IMR-90 (cell line): Measurements from ENCODE around the gene SLC4A8. TPM values are rescaled to one million over a fixed set of nuclear protein-coding genes. Genes with fewer than 3 reads are reported as not detected.

Experiments used
- ATAC-seq: fragments of 200-7000 bp; cut with Tn5 transposase; 2 replicates; pipeline ENCODE4 v1.9.1; 2020; ENCODE audit warnings: low read depth, mild to moderate bottlenecking, moderate library complexity
- BruUV-seq: library from RNA; stranded (reverse); fragments of 400-500 nt; replicated peaks from 2 replicates; lab custom pipeline; 2021; lab: Mats Ljungman, UMichigan
- CTCF ChIA-PET: fragments of 300-600 bp; formaldehyde crosslinking; extraction: SDS; loops from one replicate; lab custom pipeline; 2021; ENCODE audit warnings: antibody characterized with exemption; lab: Yijun Ruan, JAX
- POLR2A ChIA-PET: fragments of 300-600 bp; sonication (Branson Sonifier 250); formaldehyde crosslinking; loops from one replicate; lab custom pipeline; 2022; ENCODE audit warnings: antibody characterized with exemption; ENCODE audit not compliant: unreplicated experiment; lab: Charles Lee
- DNase-seq: peaks from one replicate; pipeline ENCODE4 v3.0.0; 2013
- H2AFZ ChIP-seq: replicated peaks from 2 replicates; pipeline ENCODE3; 2013; ENCODE audit warnings: low read length, mild to moderate bottlenecking; ENCODE audit not compliant: poor library complexity
- H2AK5ac ChIP-seq: 2 replicates; pipeline ENCODE4 v1.6.1; 2013; ENCODE audit warnings: low read depth, low read length, inconsistent platforms
- H2AK9ac ChIP-seq: replicated peaks from 2 replicates; pipeline ENCODE3; 2013; ENCODE audit warnings: mild to moderate bottlenecking, low read depth, low read length, moderate library complexity; ENCODE audit not compliant: poor library complexity
- H2BK120ac ChIP-seq: 2 replicates; pipeline ENCODE4 v1.6.1; 2013; ENCODE audit warnings: low read depth, low read length, inconsistent platforms
- H2BK15ac ChIP-seq: 3 replicates; pipeline ENCODE4 v1.6.1; 2013; ENCODE audit warnings: low read depth, low read length, inconsistent platforms
- H2BK20ac ChIP-seq: 2 replicates; pipeline ENCODE4 v1.6.1; 2013; ENCODE audit warnings: low read depth, mild to moderate bottlenecking, inconsistent platforms, low read length, moderate library complexity
- H2BK5ac ChIP-seq: 2 replicates; pipeline ENCODE4 v1.6.1; 2013; ENCODE audit warnings: mild to moderate bottlenecking, low read depth, low read length, inconsistent platforms; ENCODE audit not compliant: poor library complexity, severe bottlenecking
- H3K14ac ChIP-seq: replicated peaks from 2 replicates; pipeline ENCODE4 v1.6.1; 2013; ENCODE audit warnings: low read depth, low read length, inconsistent platforms
- H3K18ac ChIP-seq: 2 replicates; pipeline ENCODE4 v1.6.1; 2013; ENCODE audit warnings: low read depth, low read length, control low read depth
- H3K23ac ChIP-seq: 2 replicates; pipeline ENCODE4 v1.6.1; 2013; ENCODE audit warnings: low read depth, low read length, inconsistent platforms
- H3K27ac ChIP-seq: 2 replicates; pipeline ENCODE4 v1.5.1; 2013; ENCODE audit warnings: mild to moderate bottlenecking, control low read depth, low read length; ENCODE audit not compliant: insufficient read depth
- H3K27me3 ChIP-seq: 2 replicates; pipeline ENCODE4 v1.6.1; 2013; ENCODE audit warnings: low read length; ENCODE audit not compliant: control insufficient read depth, insufficient read depth
- H3K36me3 ChIP-seq: 2 replicates; pipeline ENCODE4 v1.6.1; 2013; ENCODE audit warnings: low read length, mixed read lengths; ENCODE audit not compliant: control insufficient read depth, insufficient read depth
- H3K4ac ChIP-seq: 2 replicates; pipeline ENCODE4 v1.6.1; 2013; ENCODE audit warnings: low read depth, low read length, inconsistent platforms
- H3K4me1 ChIP-seq: 2 replicates; pipeline ENCODE4 v1.6.1; 2013; ENCODE audit warnings: low read length, mixed read lengths; ENCODE audit not compliant: control insufficient read depth, insufficient read depth
- H3K4me2 ChIP-seq: 2 replicates; pipeline ENCODE4 v1.6.1; 2013; ENCODE audit warnings: low read depth, mild to moderate bottlenecking, control low read depth, low read length, moderate library complexity
- H3K4me3 ChIP-seq: 2 replicates; pipeline ENCODE4 v1.5.1; 2013; ENCODE audit warnings: low read depth, mild to moderate bottlenecking, control low read depth, low read length, moderate library complexity; ENCODE audit not compliant: insufficient read depth
- H3K56ac ChIP-seq: 2 replicates; pipeline ENCODE4 v1.6.1; 2013; ENCODE audit warnings: low read length, inconsistent platforms; ENCODE audit not compliant: insufficient read depth; ENCODE audit errors: extremely low read depth
- H3K79me1 ChIP-seq, 2 experiments: 2 replicates each; pipeline ENCODE4 v1.6.1; 2013; ENCODE audit warnings: low read length in 2 of 2, inconsistent platforms in 1 of 2, low read depth in 1 of 2
- H3K9ac ChIP-seq: 2 replicates; pipeline ENCODE4 v1.6.1; 2013; ENCODE audit warnings: low read depth, low read length, control low read depth
- H3K9me1 ChIP-seq: 2 replicates; pipeline ENCODE4 v1.6.1; 2013; ENCODE audit warnings: low read length, inconsistent platforms; ENCODE audit not compliant: insufficient read depth
- H3K9me3 ChIP-seq: 2 replicates; pipeline ENCODE4 v1.6.1; 2013; ENCODE audit warnings: low read length; ENCODE audit not compliant: control insufficient read depth, insufficient read depth
- H4K20me1 ChIP-seq: 2 replicates; pipeline ENCODE4 v1.6.1; 2013; ENCODE audit warnings: low read length, inconsistent platforms; ENCODE audit not compliant: insufficient read depth
- H4K5ac ChIP-seq: 2 replicates; pipeline ENCODE4 v1.6.1; 2013; ENCODE audit warnings: mild to moderate bottlenecking, low read depth, low read length, control low read depth
- H4K8ac ChIP-seq, 2 experiments: 2 replicates each; pipeline ENCODE4 v1.6.1; 2013; ENCODE audit warnings: low read depth in 2 of 2, low read length in 2 of 2, control low read depth in 1 of 2, inconsistent platforms in 1 of 2
- H4K91ac ChIP-seq: 2 replicates; pipeline ENCODE4 v1.6.1; 2013; ENCODE audit warnings: low read depth, low read length, inconsistent platforms; ENCODE audit not compliant: insufficient read depth
- BHLHE40 ChIP-seq: fragments of 150-350 bp; IDR thresholded peaks from 2 replicates; pipeline ENCODE4 v1.6.1; 2016; ENCODE audit warnings: mild to moderate bottlenecking, low read depth, low read length
- CTCF ChIP-seq: conservative IDR thresholded peaks from 2 replicates; pipeline ENCODE4 v1.5.1; 2012; ENCODE audit warnings: mild to moderate bottlenecking, low read depth, low read length, improper control_type of control experiment
- ELK1 ChIP-seq: fragments of 150-350 bp; IDR thresholded peaks from 2 replicates; pipeline ENCODE4 v1.6.1; 2016; ENCODE audit warnings: low read depth, mild to moderate bottlenecking, low read length, moderate library complexity, borderline replicate concordance
- FOS ChIP-seq: fragments of 150-350 bp; IDR thresholded peaks from 2 replicates; pipeline ENCODE4 v1.6.1; 2016; ENCODE audit warnings: low read depth, low read length
- MAFK ChIP-seq: IDR thresholded peaks from 2 replicates; pipeline ENCODE4 v1.6.1; 2012; ENCODE audit warnings: low read depth, low read length, improper control_type of control experiment
- MAZ ChIP-seq: IDR thresholded peaks from 2 replicates; pipeline ENCODE4 v1.6.1; 2012; ENCODE audit warnings: low read depth, mild to moderate bottlenecking, low read length, improper control_type of control experiment, moderate library complexity, borderline replicate concordance
- NFE2L2 ChIP-seq: fragments of 150-350 bp; IDR thresholded peaks from 2 replicates; pipeline ENCODE4 v1.6.1; 2016; ENCODE audit warnings: low read depth, mild to moderate bottlenecking, low read length
- POLR2A ChIP-seq: IDR thresholded peaks from 2 replicates; pipeline ENCODE4 v1.6.1; 2012; ENCODE audit warnings: mild to moderate bottlenecking, low read depth, low read length
- RAD21 ChIP-seq: IDR thresholded peaks from 2 replicates; pipeline ENCODE4 v1.6.1; 2012; ENCODE audit warnings: low read length, improper control_type of control experiment
- RFX5 ChIP-seq: IDR thresholded peaks from 2 replicates; pipeline ENCODE4 v1.8.0; 2012; ENCODE audit warnings: low read depth, mild to moderate bottlenecking, low read length, moderate library complexity
- SMC3 ChIP-seq: fragments of 150-350 bp; IDR thresholded peaks from 2 replicates; pipeline ENCODE4 v1.6.1; 2016; ENCODE audit warnings: low read depth, mild to moderate bottlenecking, antibody characterized with exemption, low read length, moderate library complexity
- USF2 ChIP-seq: fragments of 150-350 bp; IDR thresholded peaks from 2 replicates; pipeline ENCODE4 v1.6.1; 2017; ENCODE audit warnings: mild to moderate bottlenecking, antibody characterized with exemption, low read length, low read depth
- WGBS, 2 experiments: methylation state at CpG; one replicate each; pipeline versions ENCODE4 v1.1.5 to v1.1.7; 2013; ENCODE audit warnings: missing lambda C conversion rate in 2 of 2; ENCODE audit not compliant: insufficient read length in 1 of 2; ENCODE audit errors: extremely low coverage in 2 of 2; 5-methylcytosine and 5-hydroxymethylcytosine counted together
- dilution Hi-C: fragments of 300-500 bp; cut with HindIII; formaldehyde crosslinking; loops from one replicate; pipeline ENCODE4 v1.14.3; 2018; ENCODE audit warnings: low sequenced_read_pairs; ENCODE audit not compliant: unreplicated experiment
- in situ Hi-C: fragments of 300-500 bp; cut with MboI; formaldehyde crosslinking; loops from 3 replicates; pipeline ENCODE4 v1.14.3; 2019; ENCODE audit warnings: low sequenced_read_pairs, inconsistent platforms, mixed read lengths
- intact Hi-C: fragments of 100-400 bp; cut with micrococcal nuclease; formaldehyde crosslinking; loops from 2 replicates; pipeline ENCODE4 v1.10.0; 2022
- polyA plus RNA-seq, 3 experiments: library from polyadenylated mRNA; depleted of rRNA; stranded (reverse); fragments of >200 nt; gene quantifications; 2 replicates each; pipeline ENCODE4 v1.2.3, GENCODE V29; 2012; ENCODE audit warnings: low replicate concordance in 1 of 3
- total RNA-seq: library from RNA; depleted of rRNA; stranded (reverse); fragments of >200 nt; gene quantifications from 2 replicates; pipeline ENCODE4 v1.2.3, GENCODE V29; 2012

Gene SLC4A8
- total and polyA plus RNA-seq, 2 of the 4 experiments (the other 2 are of a cell fraction), result 3.1 to 5.2 TPM

- TF ChIP-seq USF2 (no peak), MAFK (no peak), SMC3 (no peak)
Observed at GRCh38 chr12:51390457-51390856, 34.2 kb upstream of the SLC4A8 start (continued).

- dilution Hi-C loops, result no loop called here
- Histone ChIP-seq H3K27ac (no peak overlapping the region; the same call in 1 of the 2 replicates), H3K27me3 (no peaks in the 10 kb centered on the region), H4K5ac (peak overlapping the region; percentile 6), H2AFZ (peak overlapping the region; percentile 89), H3K4me2 (peak overlapping the region; percentile 72), H3K14ac (peak overlapping the region; percentile 16), H3K9me1 (peaks cover 30% of the 10 kb centered on the region), H4K91ac (peak overlapping the region; percentile 70), H3K36me3 (no peaks in the 10 kb centered on the region), H2BK120ac (peak overlapping the region; percentile 71), H3K4me1 (peaks cover 21% of the 10 kb centered on the region), H3K79me1 (peaks cover 0 to 32% of the 10 kb centered on the region in 2 experiments; a peak in 2 of 4 replicates), H2AK9ac (peak overlapping the region; percentile 85), H3K4me3 (peak overlapping the region; percentile 48; the same call in 1 of the 2 replicates), H3K4ac (peak overlapping the region; percentile 75), H4K8ac (peak overlapping the region; percentile 81), H3K9me3 (no peaks in the 10 kb centered on the region), H3K56ac (no peak overlapping the region), H2BK15ac (peak overlapping the region; percentile 59; the same call in 1 of the 3 replicates), H3K9ac (peak overlapping the region; percentile 30; the same call in 1 of the 2 replicates), H4K20me1 (no peaks in the 10 kb centered on the region), H3K18ac (peak overlapping the region; percentile 5; the same call in 1 of the 2 replicates), H2BK5ac (peak overlapping the region; percentile 39), H2BK20ac (peak overlapping the region; percentile 57), H2AK5ac (peak overlapping the region; percentile 78), H3K23ac (peak overlapping the region; percentile 44)
- DNase-seq (no peak), ATAC-seq (peak; percentile 1; the same call in 1 of the 2 replicates)
- POLR2A ChIA-PET, result no interaction called here
- no CpG with 5 or more reads among the region's 8 CpGs for WGBS, 2 experiments
- BruUV-seq, result no TSS peak
- CTCF ChIA-PET, result interaction anchor here (1.6 kb wide), 1 partner anchor 16 kb away, joined by 3 read pairs; no protein-coding TSS in a partner anchor
- intact Hi-C loops, result no loop called here
- in situ Hi-C loops, result no loop called here
- TF ChIP-seq NFE2L2 (no peak), CTCF (no peak), FOS (no peak), RAD21 (no peak), MAFK (no peak), BHLHE40 (no peak), POLR2A (no peak), RFX5 (no peak), USF2 (no peak), MAZ (no peak), ELK1 (no peak)
Observed at GRCh38 chr12:51390891-51391282, 33.7 kb upstream of the SLC4A8 start.
